Fibroblast of lung (primary cell): ENCODE measurements around the gene THEMIS2. TPM values are rescaled to one million over a fixed set of nuclear protein-coding genes. Genes with fewer than 3 reads are reported as not detected.

Source experiments
- DNase-seq, 2 donors: peaks; one replicate each; pipeline versions ENCODE4 v3.0.0 to v3.0.0-alpha.2; 2010; ENCODE audit warnings: low read depth in 2 of 2
- H2AFZ ChIP-seq: 2 replicates; pipeline ENCODE4 v1.5.1; 2012; ENCODE audit warnings: low read length, control low read depth, inconsistent platforms
- H3K27ac ChIP-seq: 2 replicates; pipeline ENCODE4 v1.5.1; 2011; ENCODE audit warnings: low read length, control low read depth; ENCODE audit not compliant: insufficient read depth
- H3K27me3 ChIP-seq: 2 replicates; pipeline ENCODE4 v1.5.1; 2011; ENCODE audit warnings: mild to moderate bottlenecking, low read length; ENCODE audit not compliant: control insufficient read depth, insufficient read depth
- H3K36me3 ChIP-seq: 2 replicates; pipeline ENCODE4 v1.5.1; 2011; ENCODE audit warnings: low read length; ENCODE audit not compliant: control insufficient read depth, insufficient read depth
- H3K4me1 ChIP-seq: 2 replicates; pipeline ENCODE4 v1.5.1; 2011; ENCODE audit warnings: low read length; ENCODE audit not compliant: control insufficient read depth, insufficient read depth; ENCODE audit errors: extremely low read depth
- H3K4me2 ChIP-seq: 2 replicates; pipeline ENCODE4 v1.5.1; 2011; ENCODE audit warnings: low read length, control low read depth; ENCODE audit not compliant: insufficient read depth; ENCODE audit errors: extremely low read depth
- H3K4me3 ChIP-seq, 4 experiments: fragments of 200-600 bp in 1 of 4; sonication (generic) in 1 of 4; replicated peaks in 1 of 4; 2 replicates each; pipeline ENCODE4 v1.5.1; 2011 to 2016; ENCODE audit warnings: low read length in 4 of 4, low read depth in 3 of 4, mild to moderate bottlenecking in 3 of 4, control low read depth in 2 of 4, inconsistent platforms in 1 of 4, mixed read lengths in 1 of 4; ENCODE audit not compliant: insufficient read depth in 1 of 4; ENCODE audit errors: control extremely low read depth in 1 of 4
- H3K79me2 ChIP-seq: 2 replicates; pipeline ENCODE4 v1.5.1; 2012; ENCODE audit warnings: mild to moderate bottlenecking, low read length, inconsistent platforms; ENCODE audit not compliant: control insufficient read depth, insufficient read depth
- H3K9ac ChIP-seq: 2 replicates; pipeline ENCODE4 v1.5.1; 2011; ENCODE audit warnings: mild to moderate bottlenecking, low read length, control low read depth; ENCODE audit not compliant: insufficient read depth
- H3K9me3 ChIP-seq: 2 replicates; pipeline ENCODE4 v1.5.1; 2012; ENCODE audit warnings: low read depth, low read length; ENCODE audit not compliant: control insufficient read depth, insufficient read depth
- H4K20me1 ChIP-seq: 2 replicates; pipeline ENCODE4 v1.5.1; 2011; ENCODE audit warnings: low read length; ENCODE audit not compliant: control insufficient read depth, insufficient read depth; ENCODE audit errors: extremely low read depth
- EZH2 ChIP-seq: IDR thresholded peaks from 2 replicates; pipeline ENCODE4 v1.5.1; 2012; ENCODE audit warnings: low read length, control low read depth, mild to moderate bottlenecking; ENCODE audit errors: missing control alignments
- polyA plus RNA-seq, 2 donors: library from polyadenylated mRNA; depleted of rRNA in 1 of 2; stranded (reverse) in 1 of 2; unstranded in 1 of 2; fragments of >200 nt; gene quantifications; 2 replicates each; pipeline ENCODE4 v1.2.1, GENCODE V29; 2011 to 2012; ENCODE audit warnings: missing spikeins in 1 of 2
- total RNA-seq: library from RNA; depleted of rRNA; stranded (reverse); fragments of >200 nt; gene quantifications from 2 replicates; pipeline ENCODE4 v1.2.1, GENCODE V29; 2014
- TF ChIP-seq, protein P1 (sequence below), 2 donors: IDR thresholded peaks in 1 of 2; conservative IDR thresholded peaks in 1 of 2; 1 replicate in 1 of 2; 2 replicates in 1 of 2; pipeline ENCODE4 v1.5.1; 2011 to 2012; ENCODE audit warnings: low read length in 2 of 2, control low read depth in 1 of 2, inconsistent platforms in 1 of 2, low read depth in 1 of 2, mild to moderate bottlenecking in 1 of 2

The THEMIS2 gene
- total and polyA plus RNA-seq, 2 donors (not counting 1 experiment from before 2014, with no cell fraction given), result 4.0 to 43.6 TPM

- Histone ChIP-seq H3K27ac (no peak overlapping the region), H3K79me2 (no peaks in the 10 kb centered on the region), H2AFZ (no peak overlapping the region), H3K4me2 (no peak overlapping the region), H3K9me3 (no peaks in the 10 kb centered on the region), H3K36me3 (no peaks in the 10 kb centered on the region), H3K4me1 (no peaks in the 10 kb centered on the region), H3K9ac (no peak overlapping the region), H3K4me3 (no peak overlapping the region), H3K27me3 (no peaks in the 10 kb centered on the region), H4K20me1 (no peaks in the 10 kb centered on the region)
- DNase-seq, result no peak
- TF ChIP-seq, protein P1, sequence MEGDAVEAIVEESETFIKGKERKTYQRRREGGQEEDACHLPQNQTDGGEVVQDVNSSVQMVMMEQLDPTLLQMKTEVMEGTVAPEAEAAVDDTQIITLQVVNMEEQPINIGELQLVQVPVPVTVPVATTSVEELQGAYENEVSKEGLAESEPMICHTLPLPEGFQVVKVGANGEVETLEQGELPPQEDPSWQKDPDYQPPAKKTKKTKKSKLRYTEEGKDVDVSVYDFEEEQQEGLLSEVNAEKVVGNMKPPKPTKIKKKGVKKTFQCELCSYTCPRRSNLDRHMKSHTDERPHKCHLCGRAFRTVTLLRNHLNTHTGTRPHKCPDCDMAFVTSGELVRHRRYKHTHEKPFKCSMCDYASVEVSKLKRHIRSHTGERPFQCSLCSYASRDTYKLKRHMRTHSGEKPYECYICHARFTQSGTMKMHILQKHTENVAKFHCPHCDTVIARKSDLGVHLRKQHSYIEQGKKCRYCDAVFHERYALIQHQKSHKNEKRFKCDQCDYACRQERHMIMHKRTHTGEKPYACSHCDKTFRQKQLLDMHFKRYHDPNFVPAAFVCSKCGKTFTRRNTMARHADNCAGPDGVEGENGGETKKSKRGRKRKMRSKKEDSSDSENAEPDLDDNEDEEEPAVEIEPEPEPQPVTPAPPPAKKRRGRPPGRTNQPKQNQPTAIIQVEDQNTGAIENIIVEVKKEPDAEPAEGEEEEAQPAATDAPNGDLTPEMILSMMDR (conservative IDR thresholded peaks at IDR 0.05 in 1 of 2, IDR thresholded peaks at IDR 0.05 in 1 of 2; ENCODE audit: low read depth in 1 of 2, low read length in 2 of 2), result no peak
- TF ChIP-seq EZH2, result no peak
Measured at GRCh38 chr1:27886353-27886679, 14.0 kb downstream of the THEMIS2 start.

DNA sequence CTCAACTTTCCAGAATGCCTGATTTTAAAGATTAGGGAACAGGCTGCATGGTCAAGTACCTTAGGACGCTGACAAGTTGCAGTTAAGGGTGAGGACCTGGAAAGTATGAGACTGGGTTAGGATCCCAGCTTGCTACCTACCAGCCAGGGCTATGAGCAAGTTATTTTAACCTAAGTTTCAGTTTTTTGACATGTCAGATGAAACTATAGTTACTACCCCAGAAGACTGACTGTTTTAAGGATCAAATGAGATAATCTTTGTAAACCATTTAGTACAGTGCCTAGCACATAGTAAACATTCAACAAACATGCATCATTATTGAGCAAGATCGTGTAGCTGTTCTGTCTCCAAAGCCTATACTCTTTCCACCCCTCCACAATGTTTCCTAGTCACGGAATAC is 14.4 kb downstream of the THEMIS2 start:
- no peaks in the 10 kb centered on the region for H3K27me3 ChIP-seq
- no peaks in the 10 kb centered on the region for H4K20me1 ChIP-seq
- H3K4me1 ChIP-seq, result no peaks in the 10 kb centered on the region
- DNase-seq, result no peak
- H3K4me3 ChIP-seq, result no peak overlapping the region
- no peaks in the 10 kb centered on the region for H3K9me3 ChIP-seq
- no peak overlapping the region for H2AFZ ChIP-seq
- no peak overlapping the region for H3K9ac ChIP-seq
- no peaks in the 10 kb centered on the region for H3K36me3 ChIP-seq
- no peak overlapping the region for H3K4me2 ChIP-seq
- H3K27ac ChIP-seq, result no peak overlapping the region
- TF ChIP-seq, protein P1 (conservative IDR thresholded peaks at IDR 0.05 in 1 of 2, IDR thresholded peaks at IDR 0.05 in 1 of 2; ENCODE audit: low read depth in 1 of 2, low read length in 2 of 2), result no peak
- no peak for TF ChIP-seq EZH2
- H3K79me2 ChIP-seq, result no peaks in the 10 kb centered on the region

DNA sequence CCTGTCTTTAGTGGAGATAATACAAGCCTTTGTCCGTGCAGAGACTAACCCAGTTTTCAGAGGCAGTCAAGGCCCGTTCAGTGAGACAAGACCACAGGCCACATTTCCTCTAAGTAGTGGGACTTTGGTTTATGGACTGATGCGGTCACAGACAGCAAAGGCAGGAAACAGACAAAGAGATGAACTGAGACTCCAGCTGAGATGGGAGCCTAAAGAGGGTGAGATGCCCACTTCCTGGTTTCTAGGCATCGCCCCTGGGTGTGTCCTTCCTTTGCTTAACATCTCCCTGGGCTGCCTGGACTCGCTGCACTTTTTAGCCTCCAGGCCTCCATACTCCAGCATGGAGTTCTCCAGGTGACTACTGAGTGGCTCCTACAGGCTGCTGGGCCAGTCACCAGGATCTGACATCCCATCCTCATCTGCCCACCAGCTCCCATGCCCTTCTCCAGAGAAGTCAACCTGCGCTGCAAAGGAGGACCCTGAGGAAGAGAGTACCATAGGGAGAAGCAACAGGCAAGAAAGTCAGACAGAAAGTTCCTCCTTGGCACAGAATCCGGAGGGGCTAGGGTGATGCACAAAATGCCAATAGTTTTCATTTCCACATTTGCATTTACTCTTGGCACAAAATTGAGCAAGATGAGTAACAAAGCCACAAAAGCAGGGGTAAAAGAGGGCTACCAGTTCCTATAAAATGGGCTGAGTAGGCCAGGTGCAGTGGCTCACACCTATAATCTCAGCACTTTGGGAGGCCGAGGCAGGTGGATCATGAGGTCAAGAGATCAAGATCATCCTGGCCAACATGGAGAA is 15.1 kb downstream of the THEMIS2 start:
- Histone ChIP-seq H3K9ac (no peak overlapping the region), H3K27ac (no peak overlapping the region), H3K9me3 (no peaks in the 10 kb centered on the region), H3K36me3 (no peaks in the 10 kb centered on the region), H2AFZ (no peak overlapping the region), H4K20me1 (no peaks in the 10 kb centered on the region), H3K4me1 (no peaks in the 10 kb centered on the region), H3K27me3 (no peaks in the 10 kb centered on the region), H3K4me2 (no peak overlapping the region), H3K79me2 (no peaks in the 10 kb centered on the region), H3K4me3 (no peak overlapping the region)
- no peak for TF ChIP-seq EZH2
- TF ChIP-seq, protein P1 (conservative IDR thresholded peaks at IDR 0.05 in 1 of 2, IDR thresholded peaks at IDR 0.05 in 1 of 2; ENCODE audit: low read depth in 1 of 2, low read length in 2 of 2), result no peak
- DNase-seq, result no peak
